ENCODE data around the gene PCDHGA9. TPM values are rescaled to one million over a fixed set of nuclear protein-coding genes. Genes with fewer than 3 reads are reported as not detected.
"Not testable (repeated sequence)": the region's sequence is repeated elsewhere in the genome, so short reads cannot be mapped to it uniquely, and the experiment has no call there.

PCDHGA9 gene
- polyA plus RNA-seq, 1 donor from 2014 or later = 0.29 TPM

GRCh38 chr5:141415275-141415618 lies 12.7 kb downstream of the PCDHGA9 start:
- Mint-ChIP-seq H3K9me3 (peaks cover 11 to 35% (median 13%) of the 10 kb centered on the region in 3 donors), H3K27me3 (peaks cover 48% of the 10 kb centered on the region), H3K4me1 (peaks cover 13 to 19% (median 17%) of the 10 kb centered on the region in 3 donors), H3K27ac (peak overlapping the region in 2 of 3 donors; percentile 73 to 89), H3K4me3 (peak overlapping the region; percentile 44 to 78 (median 74))
- H3K36me3 Mint-ChIP-seq = not testable (repeated sequence)

- Mint-ChIP-seq H3K27me3 (peaks cover 56% of the 10 kb centered on the region), H3K27ac (peak within 1 kb of the TSS; percentile 73 to 93 (median 83)), H3K4me3 (peak within 1 kb of the TSS; percentile 78 to 93 (median 81)), H3K4me1 (peaks cover 16 to 36% (median 20%) of the 10 kb centered on the region in 3 donors), H3K9me3 (peaks cover 15 to 43% (median 23%) of the 10 kb centered on the region in 3 donors)
- not testable (repeated sequence) for H3K36me3 Mint-ChIP-seq
Measured at GRCh38 chr5:141417494-141418172, 15.1 kb downstream of the PCDHGA9 start, which contains the start of gene PCDHGB7. TSS of gene PCDHGB7 (plus strand) at chr5:141417677. CDS start at chr5:141417860, 183 bp downstream.

- H3K27me3 Mint-ChIP-seq = peaks cover 43% of the 10 kb centered on the region
- H3K4me1 Mint-ChIP-seq = peaks cover 12 to 29% (median 14%) of the 10 kb centered on the region in 3 donors
- H3K9me3 Mint-ChIP-seq = peaks cover 17 to 42% (median 27%) of the 10 kb centered on the region in 3 donors
- H3K4me3 Mint-ChIP-seq = peak overlapping the region in 1 of 4 donors; percentile 79
- H3K36me3 Mint-ChIP-seq = peaks cover 2% of the 10 kb centered on the region
- peak overlapping the region; percentile 28 to 81 (median 73) for H3K27ac Mint-ChIP-seq
Measured at GRCh38 chr5:141419074-141419880, 16.7 kb downstream of the PCDHGA9 start.

- Mint-ChIP-seq H3K27ac (peak within 1 kb of the TSS; percentile 88 to 94 (median 90)), H3K36me3 (peaks cover 2% of the 10 kb centered on the region), H3K9me3 (peaks cover 14 to 39% (median 27%) of the 10 kb centered on the region in 3 donors), H3K27me3 (peaks cover 37% of the 10 kb centered on the region), H3K4me1 (peaks cover 8 to 22% (median 8%) of the 10 kb centered on the region in 3 donors), H3K4me3 (peak within 1 kb of the TSS; percentile 84 to 94 (median 92))
Measured at GRCh38 chr5:141420855-141421488, 18.4 kb downstream of the PCDHGA9 start, which contains the start of gene PCDHGA11. TSS of gene PCDHGA11 (plus strand) at chr5:141421051. CDS start at chr5:141421228, 177 bp downstream.

GRCh38 chr5:141421489-141421855 lies 18.9 kb downstream of the PCDHGA9 start:
- Mint-ChIP-seq H3K4me1 (peaks cover 8 to 22% (median 8%) of the 10 kb centered on the region in 3 donors), H3K27ac (peak overlapping the region; percentile 83 to 94 (median 88)), H3K4me3 (peak overlapping the region; percentile 84 to 94 (median 92)), H3K36me3 (peaks cover 2% of the 10 kb centered on the region), H3K27me3 (peaks cover 34% of the 10 kb centered on the region), H3K9me3 (peaks cover 14 to 36% (median 27%) of the 10 kb centered on the region in 3 donors)

- Mint-ChIP-seq H3K4me1 (peaks cover 7 to 21% (median 7%) of the 10 kb centered on the region in 3 donors), H3K9me3 (peaks cover 14 to 39% (median 27%) of the 10 kb centered on the region in 3 donors), H3K36me3 (peaks cover 2% of the 10 kb centered on the region), H3K27ac (peak overlapping the region in 2 of 3 donors; percentile 88 to 90), H3K27me3 (peaks cover 31% of the 10 kb centered on the region), H3K4me3 (peak overlapping the region in 1 of 4 donors; percentile 90)
Measured at GRCh38 chr5:141422742-141423291, 20.2 kb downstream of the PCDHGA9 start.

GRCh38 chr5:141427783-141428426 lies 25.3 kb downstream of the PCDHGA9 start:
- Mint-ChIP-seq H3K36me3 (no peaks in the 10 kb centered on the region), H3K27ac (peak overlapping the region in 2 of 3 donors; percentile 23 to 78), H3K4me1 (peaks cover 1 to 10% (median 3%) of the 10 kb centered on the region in 3 donors), H3K4me3 (no peak overlapping the region), H3K27me3 (peaks cover 17% of the 10 kb centered on the region), H3K9me3 (peaks cover 5 to 29% (median 11%) of the 10 kb centered on the region in 3 donors)

- Mint-ChIP-seq H3K27ac (peak within 1 kb of the TSS; percentile 87 to 94 (median 90)), H3K4me3 (peak within 1 kb of the TSS; percentile 88 to 97 (median 93)), H3K27me3 (peaks cover 14% of the 10 kb centered on the region), H3K4me1 (peaks cover 2 to 10% (median 3%) of the 10 kb centered on the region in 3 donors), H3K9me3 (peaks cover 7 to 24% (median 16%) of the 10 kb centered on the region in 3 donors), H3K36me3 (peaks cover 2% of the 10 kb centered on the region)
Measured at GRCh38 chr5:141430332-141431113, 27.9 kb downstream of the PCDHGA9 start, which contains the start of gene PCDHGA12. TSS of gene PCDHGA12 (plus strand) at chr5:141430507. CDS start at chr5:141430760, 253 bp downstream.

GRCh38 chr5:141431286-141431685 lies 28.7 kb downstream of the PCDHGA9 start:
- H3K27me3 Mint-ChIP-seq = peaks cover 14% of the 10 kb centered on the region
- H3K9me3 Mint-ChIP-seq = peaks cover 7 to 24% (median 16%) of the 10 kb centered on the region in 3 donors
- peaks cover 2% of the 10 kb centered on the region for H3K36me3 Mint-ChIP-seq

GRCh38 chr5:141432308-141432707 lies 29.7 kb downstream of the PCDHGA9 start:
- H3K36me3 Mint-ChIP-seq, H3K4me1 Mint-ChIP-seq: not testable (repeated sequence)
- Mint-ChIP-seq H3K27ac (peak overlapping the region in 2 of 3 donors; percentile 53 to 94), H3K27me3 (peaks cover 14% of the 10 kb centered on the region), H3K4me3 (peak overlapping the region in 3 of 4 donors; percentile 57 to 97 (median 91)), H3K9me3 (peaks cover 7 to 19% (median 16%) of the 10 kb centered on the region in 3 donors)

More at GRCh38 chr5:141431286-141431685, 28.7 kb downstream of the PCDHGA9 start:
- Mint-ChIP-seq H3K4me3 (peak overlapping the region; percentile 88 to 97 (median 93)), H3K27ac (peak overlapping the region; percentile 35 to 94 (median 87)), H3K4me1 (peaks cover 2 to 10% (median 3%) of the 10 kb centered on the region in 3 donors)

- H3K27ac Mint-ChIP-seq = peak overlapping the region in 1 of 3 donors; percentile 45
- peaks cover 14% of the 10 kb centered on the region for H3K27me3 Mint-ChIP-seq
- peaks cover 7 to 20% (median 16%) of the 10 kb centered on the region in 3 donors for H3K9me3 Mint-ChIP-seq
- H3K4me1 Mint-ChIP-seq, H3K36me3 Mint-ChIP-seq: not testable (repeated sequence)
- peak overlapping the region in 2 of 4 donors; percentile 32 to 63 for H3K4me3 Mint-ChIP-seq
Measured at GRCh38 chr5:141432726-141433125, 30.1 kb downstream of the PCDHGA9 start.

- Mint-ChIP-seq H3K9me3 (peaks cover 7 to 19% (median 13%) of the 10 kb centered on the region in 3 donors), H3K36me3 (peaks cover 2% of the 10 kb centered on the region), H3K4me3 (no peak overlapping the region), H3K27me3 (peaks cover 10% of the 10 kb centered on the region), H3K4me1 (peaks cover 2 to 10% (median 3%) of the 10 kb centered on the region in 3 donors), H3K27ac (peak overlapping the region in 1 of 3 donors; percentile 40)
Measured at GRCh38 chr5:141434006-141434405, 31.4 kb downstream of the PCDHGA9 start.

GRCh38 chr5:141437221-141437620 lies 34.6 kb downstream of the PCDHGA9 start:
- H3K27ac Mint-ChIP-seq = no peak overlapping the region
- peaks cover 8 to 9% (median 8%) of the 10 kb centered on the region in 3 donors for H3K9me3 Mint-ChIP-seq
- peaks cover 2% of the 10 kb centered on the region for H3K36me3 Mint-ChIP-seq
- no peak overlapping the region for H3K4me3 Mint-ChIP-seq
- peaks cover 0 to 2% (median 0%) of the 10 kb centered on the region in 3 donors for H3K4me1 Mint-ChIP-seq
- H3K27me3 Mint-ChIP-seq = peaks cover 5% of the 10 kb centered on the region

Measured in IgD-negative memory B cell (primary cell).